GM23338 (cell line): Measurements from ENCODE around the gene ARHGDIA. TPM values are rescaled to one million over a fixed set of nuclear protein-coding genes. Genes with fewer than 3 reads are reported as not detected.

Experiments
- ATAC-seq: fragments of 200-7000 bp; cut with Tn5 transposase; 3 replicates; pipeline ENCODE4 v1.9.1; 2020
- DNase-seq: peaks from one replicate; pipeline ENCODE4 v3.0.0-alpha.2; 2015; ENCODE audit warnings: low spot score
- H2AFZ ChIP-seq: fragments of 200-600 bp; sonication (generic); 2 replicates; pipeline ENCODE4 v1.8.0; 2016; ENCODE audit warnings: antibody characterized with exemption, mild to moderate bottlenecking, moderate library complexity
- H3F3A ChIP-seq: fragments of 200-600 bp; sonication (generic); replicated peaks from 2 replicates; pipeline ENCODE4 v1.8.0; 2017; ENCODE audit warnings: antibody characterized with exemption, mixed run types, low read depth
- H3K27ac ChIP-seq: fragments of 200-600 bp; sonication (generic); 2 replicates; pipeline ENCODE4 v1.6.1; 2016; ENCODE audit warnings: low read depth
- H3K27me3 ChIP-seq: fragments of 200-600 bp; sonication (generic); 2 replicates; pipeline ENCODE4 v1.8.0; 2016; ENCODE audit warnings: mild to moderate bottlenecking, mixed run types, moderate library complexity; ENCODE audit not compliant: insufficient read depth
- H3K36me3 ChIP-seq: fragments of 200-600 bp; sonication (generic); 2 replicates; pipeline ENCODE4 v1.8.0; 2016; ENCODE audit warnings: mild to moderate bottlenecking; ENCODE audit not compliant: insufficient read depth
- H3K4me1 ChIP-seq: fragments of 200-600 bp; sonication (generic); 2 replicates; pipeline ENCODE4 v1.8.0; 2016; ENCODE audit warnings: mild to moderate bottlenecking, moderate library complexity; ENCODE audit not compliant: insufficient read depth
- H3K4me2 ChIP-seq: fragments of 200-600 bp; sonication (generic); 2 replicates; pipeline ENCODE4 v1.7.1; 2017; ENCODE audit warnings: mixed run types
- H3K4me3 ChIP-seq: fragments of 200-600 bp; sonication (generic); 2 replicates; pipeline ENCODE4 v1.6.1; 2016; ENCODE audit warnings: mixed run types
- H3K79me2 ChIP-seq: fragments of 200-600 bp; sonication (generic); replicated peaks from 2 replicates; pipeline ENCODE4 v1.8.0; 2017; ENCODE audit warnings: mild to moderate bottlenecking; ENCODE audit not compliant: insufficient read depth
- H3K9me2 ChIP-seq: fragments of 200-600 bp; sonication (generic); 2 replicates; pipeline ENCODE4 v1.8.0; 2017; ENCODE audit not compliant: insufficient read depth
- H4K20me1 ChIP-seq: fragments of 200-600 bp; sonication (generic); replicated peaks from 2 replicates; pipeline ENCODE4 v1.8.0; 2017; ENCODE audit warnings: mild to moderate bottlenecking; ENCODE audit not compliant: insufficient read depth
- H3K27ac Mint-ChIP-seq: 2 replicates; pipeline ENCODE4 v1.8.0; 2020; ENCODE audit warnings: inconsistent platforms, mild to moderate bottlenecking, moderate library complexity, mixed read lengths
- H3K27me3 Mint-ChIP-seq: 3 replicates; pipeline ENCODE4 v1.8.0; 2022; ENCODE audit warnings: low read depth, mild to moderate bottlenecking, moderate library complexity, mixed read lengths, inconsistent platforms; ENCODE audit not compliant: insufficient read depth, poor library complexity
- H3K36me3 Mint-ChIP-seq: 3 replicates; pipeline ENCODE4 v1.8.0; 2021; ENCODE audit warnings: low read depth, mild to moderate bottlenecking, inconsistent platforms, moderate library complexity, mixed read lengths
- H3K4me1 Mint-ChIP-seq: 3 replicates; pipeline ENCODE4 v1.8.0; 2020; ENCODE audit warnings: mild to moderate bottlenecking, inconsistent platforms, mixed read lengths
- H3K4me3 Mint-ChIP-seq: 3 replicates; pipeline ENCODE4 v1.8.0; 2021; ENCODE audit warnings: moderate library complexity, mild to moderate bottlenecking, inconsistent platforms, mixed read lengths
- H3K9me3 Mint-ChIP-seq: 3 replicates; pipeline ENCODE4 v1.8.0; 2020; ENCODE audit warnings: moderate library complexity, mild to moderate bottlenecking, inconsistent platforms, mixed read lengths
- CREB1 ChIP-seq: fragments of 250-450 bp; sonication (Bioruptor Pico); IDR thresholded peaks from 2 replicates; pipeline ENCODE4 v1.5.0; 2020; ENCODE audit warnings: low read depth, mild to moderate bottlenecking, moderate library complexity
- CTCF ChIP-seq, 2 experiments: fragments of 200-600 bp in 1 of 2; sonication (generic) in 1 of 2; conservative IDR thresholded peaks; 2 replicates each; pipeline versions ENCODE4 v1.5.1 to v1.6.1; 2016 to 2017; ENCODE audit warnings: antibody characterized with exemption in 2 of 2, low read depth in 2 of 2, mild to moderate bottlenecking in 2 of 2, moderate library complexity in 1 of 2
- ETS1 ChIP-seq: IDR thresholded peaks from 2 replicates; pipeline ENCODE4 v1.6.1; 2016; ENCODE audit warnings: antibody characterized with exemption
- EZH2 ChIP-seq: fragments of 200-600 bp; sonication (generic); IDR thresholded peaks from one replicate; pipeline ENCODE4 v1.8.0; 2017; ENCODE audit warnings: antibody characterized with exemption, mild to moderate bottlenecking, low read depth; ENCODE audit not compliant: unreplicated experiment
- EZH2phosphoT487 ChIP-seq: fragments of 200-600 bp; sonication (generic); IDR thresholded peaks from one replicate; pipeline ENCODE4 v1.8.1; 2018; ENCODE audit warnings: antibody characterized with exemption; ENCODE audit not compliant: unreplicated experiment
- JUNB ChIP-seq: IDR thresholded peaks from one replicate; pipeline ENCODE4 v1.6.1; 2016; ENCODE audit warnings: antibody characterized with exemption; ENCODE audit not compliant: unreplicated experiment
- NANOG ChIP-seq: IDR thresholded peaks from 2 replicates; pipeline ENCODE4 v1.6.1; 2016; ENCODE audit warnings: antibody characterized with exemption, borderline replicate concordance
- POLR2AphosphoS5 ChIP-seq: IDR thresholded peaks from 2 replicates; pipeline ENCODE4 v1.6.1; 2016; ENCODE audit warnings: antibody characterized with exemption, low read depth
- REST ChIP-seq: IDR thresholded peaks from one replicate; pipeline ENCODE4 v1.6.1; 2018; ENCODE audit warnings: antibody characterized with exemption; ENCODE audit not compliant: unreplicated experiment
- STAT1 ChIP-seq: IDR thresholded peaks from one replicate; pipeline ENCODE4 v1.6.1; 2016; ENCODE audit warnings: antibody characterized with exemption; ENCODE audit not compliant: unreplicated experiment
- ZNF114 ChIP-seq: fragments of 250-450 bp; sonication (Bioruptor Pico); IDR thresholded peaks from 2 replicates; pipeline ENCODE4 v1.5.0; 2020; ENCODE audit warnings: mild to moderate bottlenecking, moderate library complexity
- ZNF331 ChIP-seq: fragments of 250-450 bp; sonication (Bioruptor Pico); IDR thresholded peaks from 2 replicates; pipeline ENCODE4 v1.5.0; 2020; ENCODE audit warnings: low read depth, mild to moderate bottlenecking, moderate library complexity
- ZNF462 ChIP-seq: fragments of 250-450 bp; sonication (Bioruptor Pico); IDR thresholded peaks from 2 replicates; pipeline ENCODE4 v1.5.0; 2020; ENCODE audit warnings: mild to moderate bottlenecking, moderate library complexity
- polyA plus RNA-seq: library from polyadenylated mRNA; unstranded; fragments of >200 nt; fragmentation: Nextera tagmentation; extraction: Ambion mirVana; gene quantifications from 2 replicates; pipeline ENCODE4 v1.2.1, GENCODE V29; 2016
- total RNA-seq: library from RNA; depleted of rRNA; stranded (reverse); fragments of >200 nt; shearing (Covaris generic); gene quantifications from 2 replicates; pipeline ENCODE4 v1.2.3, GENCODE V29; 2014

ARHGDIA gene
- total and polyA plus RNA-seq, 2 experiments from 2014 or later = 125 to 140 TPM

GRCh38 chr17:81913394-81914102 is 42.4 kb upstream of the ARHGDIA start:
- H3K79me2 ChIP-seq = peaks cover 19% of the 10 kb centered on the region

More at GRCh38 chr17:81913394-81914102, 42.4 kb upstream of the ARHGDIA start:
- Histone ChIP-seq H3K36me3 (no peaks in the 10 kb centered on the region), H3F3A (peaks cover 41% of the 10 kb centered on the region), H3K27ac (no peak overlapping the region), H3K4me3 (no peak overlapping the region), H3K27me3 (no peaks in the 10 kb centered on the region), H3K9me2 (no peaks in the 10 kb centered on the region), H2AFZ (no peak overlapping the region), H3K4me2 (no peak overlapping the region), H4K20me1 (peaks cover 9% of the 10 kb centered on the region), H3K4me1 (peaks cover 17% of the 10 kb centered on the region)
- TF ChIP-seq CREB1 (CRISPR knock-in tag) (no peak), ETS1 (no peak), EZH2phosphoT487 (no peak), ZNF331 (CRISPR knock-in tag) (no peak), ZNF114 (CRISPR knock-in tag) (no peak), EZH2 (no peak), ZNF462 (CRISPR knock-in tag) (no peak), STAT1 (no peak), CTCF (conservative IDR thresholded peaks at IDR 0.05; ENCODE audit: low read depth in 2 of 2) (no peak), NANOG (no peak), REST (no peak), JUNB (no peak), POLR2AphosphoS5 (no peak)
- DNase-seq = no peak
- H3K9me3 Mint-ChIP-seq = no peaks in the 10 kb centered on the region
- peaks cover 13% of the 10 kb centered on the region for H3K4me1 Mint-ChIP-seq
- H3K27me3 Mint-ChIP-seq = peaks cover 28% of the 10 kb centered on the region
- no peak overlapping the region for H3K27ac Mint-ChIP-seq
- no peak for ATAC-seq
- H3K4me3 Mint-ChIP-seq = no peak overlapping the region; the same call in 2 of the 3 replicates
- peaks cover 39% of the 10 kb centered on the region for H3K36me3 Mint-ChIP-seq
